Measurements from ENCODE around the gene GABARAP.
A peak's percentile ranks its signal among the peaks of the same experiment; 100 is the strongest.

GABARAP gene

GRCh38 chr17:7221278-7222092 lies 20.8 kb downstream of the GABARAP start:
- DNase-seq: no peak

GRCh38 chr17:7220593-7221277 lies 21.5 kb downstream of the GABARAP start:
- DNase-seq: no peak

DNA sequence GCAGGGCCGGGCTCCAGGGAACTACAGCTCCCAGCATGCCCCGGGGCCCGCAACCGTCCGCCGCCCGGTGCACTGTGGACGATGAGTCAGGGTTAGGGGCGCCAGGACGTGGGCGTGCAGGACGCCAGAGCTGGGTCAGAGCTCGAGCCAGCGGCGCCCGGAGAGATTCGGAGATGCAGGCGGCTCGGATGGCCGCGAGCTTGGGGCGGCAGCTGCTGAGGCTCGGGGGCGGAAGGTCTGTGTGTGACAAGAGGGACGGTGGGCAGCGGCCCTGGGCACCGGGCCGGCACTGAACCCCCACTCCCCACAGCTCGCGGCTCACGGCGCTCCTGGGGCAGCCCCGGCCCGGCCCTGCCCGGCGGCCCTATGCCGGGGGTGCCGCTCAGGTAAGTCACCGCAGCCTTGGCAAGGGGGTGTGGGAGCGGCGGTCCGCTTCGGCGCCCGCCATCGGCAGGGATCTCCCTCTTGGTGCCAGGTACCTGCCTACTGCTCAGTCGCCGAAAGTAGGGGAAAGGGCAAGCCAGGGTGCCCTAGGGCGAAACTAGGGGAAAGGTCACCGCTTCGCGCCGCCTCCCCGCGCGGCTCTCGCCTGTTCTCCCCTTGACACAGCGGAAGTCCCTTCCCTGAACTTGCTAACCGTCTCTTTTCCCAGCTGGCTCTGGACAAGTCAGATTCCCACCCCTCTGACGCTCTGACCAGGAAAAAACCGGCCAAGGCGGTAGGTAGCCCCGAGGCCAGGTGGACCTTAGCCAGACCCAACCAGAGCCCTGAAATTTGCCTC lies 22.2 kb downstream of the GABARAP start, which contains the start of the genes ACADVL and DLG4:
Gene ACADVL (plus strand): TSS at position 127 of the 781 bp plus-strand sequence. CDS start 47 bp downstream, at position 174.
Gene DLG4 (minus strand): TSS at position 25 of the 781 bp plus-strand sequence.
- no peak for DNase-seq

DNA sequence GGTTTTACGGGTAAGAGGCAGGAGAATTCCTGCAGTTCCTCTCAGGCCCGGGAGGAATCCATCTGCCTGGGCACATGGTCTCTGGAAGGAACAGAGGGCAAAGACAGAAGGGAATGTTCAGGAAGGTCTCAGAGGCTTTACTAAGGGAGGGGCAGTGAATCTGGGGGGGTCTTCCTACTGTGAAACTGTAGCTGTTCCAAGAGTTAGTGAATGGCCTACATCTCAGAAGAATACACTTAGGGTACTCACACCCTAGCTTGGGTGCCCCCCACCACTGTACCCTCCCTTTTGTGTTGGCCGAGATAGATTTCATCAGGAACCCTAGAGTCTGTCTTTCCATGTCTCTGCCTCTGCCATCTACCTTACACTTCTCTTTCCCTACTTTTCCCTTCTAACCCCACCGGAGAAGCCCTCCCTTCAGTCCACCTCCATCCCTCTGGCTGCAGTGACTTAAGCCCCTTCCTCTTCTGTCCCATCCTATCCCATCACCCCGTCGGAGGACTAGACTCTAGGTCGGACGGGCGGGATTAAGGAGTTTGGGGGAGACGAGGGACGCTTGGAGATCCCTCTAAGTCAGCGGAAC lies 22.9 kb downstream of the GABARAP start:
- no peak for DNase-seq

GRCh38 chr17:7218758-7219157 lies 23.5 kb downstream of the GABARAP start:
- DNase-seq: no peak

- DNase-seq: no peak
Measured at GRCh38 chr17:7218166-7218565, 24.1 kb downstream of the GABARAP start.

DNA sequence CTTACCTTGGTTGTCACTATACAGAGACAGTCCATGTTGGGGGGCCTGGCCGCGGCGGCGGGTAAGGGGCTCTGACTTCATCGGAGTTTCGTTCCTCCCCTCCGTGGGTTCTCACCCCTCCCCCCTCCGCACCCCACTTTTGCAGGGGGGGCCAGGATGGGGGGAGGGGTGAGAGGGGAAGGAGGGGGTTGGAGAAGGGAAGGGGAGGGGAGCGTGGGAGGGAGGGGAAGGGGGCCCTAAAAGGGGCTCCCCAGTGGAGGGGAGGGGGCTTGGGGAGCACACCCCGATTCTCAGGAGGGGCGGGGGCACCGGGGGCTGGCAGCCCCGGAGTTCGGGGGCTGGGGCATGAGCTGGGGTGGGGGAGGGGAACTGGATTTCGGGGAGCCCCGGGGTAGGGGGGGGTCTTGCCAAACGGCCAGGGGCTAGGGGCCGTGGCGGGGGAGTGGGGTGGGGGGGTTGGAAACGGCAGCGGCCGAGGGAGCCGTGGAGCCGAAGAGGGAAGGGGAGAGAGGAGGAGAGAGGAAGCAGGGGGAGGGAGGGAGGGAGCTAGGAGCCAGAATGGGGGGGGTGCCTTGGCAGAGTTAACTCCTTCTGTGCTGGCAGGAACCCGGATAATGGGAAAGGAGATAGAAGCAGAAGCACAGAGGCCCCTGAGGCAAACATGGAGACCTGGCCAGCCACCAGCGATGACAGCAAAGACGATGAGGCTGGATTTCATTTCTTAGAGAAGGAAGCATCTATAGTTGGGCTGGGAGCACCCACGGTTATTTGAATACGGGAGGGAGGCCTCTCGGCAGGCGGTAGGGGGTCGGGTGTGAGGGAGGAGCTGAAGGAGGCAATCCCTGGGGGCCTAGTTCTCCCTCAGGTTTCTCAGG lies 24.9 kb downstream of the GABARAP start:
- DNase-seq: no peak

DNA sequence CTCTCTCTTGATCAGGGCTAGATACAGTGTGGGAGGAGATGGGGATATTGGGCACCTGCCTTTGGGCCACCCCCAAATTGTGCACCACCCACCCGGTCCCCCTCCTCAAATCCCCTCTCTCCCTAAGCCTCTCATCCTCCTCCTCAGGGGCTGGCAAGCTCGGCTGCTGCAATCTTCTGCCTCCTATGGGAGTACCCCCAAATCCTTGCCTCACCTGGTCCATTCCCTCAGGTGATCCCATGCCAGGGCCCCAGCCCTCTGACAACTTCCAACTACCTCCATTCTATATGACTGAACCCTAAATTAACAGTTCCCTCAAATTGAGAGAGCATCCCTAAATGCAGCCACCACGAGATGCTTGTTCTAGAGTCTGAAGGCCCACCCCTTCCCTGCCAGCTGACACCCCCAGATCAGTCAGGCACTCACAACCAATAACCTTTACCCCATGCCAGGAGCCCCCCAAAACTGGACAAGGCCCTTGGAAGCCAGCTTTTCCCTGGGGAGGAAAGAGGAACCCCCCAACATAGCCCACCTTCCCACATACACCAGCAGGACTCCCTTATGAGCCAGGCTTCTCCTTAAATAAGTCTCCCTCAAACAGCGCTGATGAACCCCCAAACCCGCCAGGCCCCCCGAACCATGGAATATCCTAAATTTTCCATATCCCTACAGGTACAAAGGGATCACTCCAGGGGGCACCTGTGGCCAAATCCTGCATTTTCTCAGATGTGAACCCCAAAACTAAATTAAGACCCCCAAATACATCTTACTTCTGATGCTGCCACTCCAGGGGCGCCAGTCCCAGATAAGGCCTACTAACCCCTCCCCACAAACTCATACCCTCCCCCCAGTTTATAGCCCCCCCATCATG lies 25.8 kb downstream of the GABARAP start:
- DNase-seq: no peak

GRCh38 chr17:7215652-7216180 lies 26.5 kb downstream of the GABARAP start:
- DNase-seq: no peak

- DNase-seq: no peak
Measured at GRCh38 chr17:7215136-7215638, 27.1 kb downstream of the GABARAP start.

- DNase-seq: peak; percentile 81
Measured at GRCh38 chr17:7214300-7215135, 27.7 kb downstream of the GABARAP start.

DNA sequence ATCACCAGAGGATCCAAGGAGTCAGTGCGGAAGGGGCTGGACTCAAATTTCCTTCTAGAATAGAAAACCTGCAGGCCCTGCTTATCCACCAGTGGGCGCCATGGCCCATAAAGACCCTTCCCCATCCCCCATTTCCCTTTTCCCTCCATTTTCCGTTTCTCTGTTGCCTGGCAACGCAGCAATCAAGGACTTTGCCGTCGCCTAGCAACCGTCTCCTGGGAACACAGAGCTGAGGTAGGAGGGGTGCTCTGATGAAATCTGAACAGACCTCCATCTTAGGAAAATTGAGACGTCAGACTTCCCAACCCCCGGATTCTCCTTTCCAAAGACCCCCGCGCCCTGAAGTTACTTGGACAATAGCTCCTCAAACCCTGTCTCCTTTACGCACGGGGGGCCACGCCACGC lies 28.4 kb downstream of the GABARAP start:
- DNase-seq: peak; percentile 25

GRCh38 chr17:7211491-7212273 lies 30.6 kb downstream of the GABARAP start:
- no peak for DNase-seq

DNA sequence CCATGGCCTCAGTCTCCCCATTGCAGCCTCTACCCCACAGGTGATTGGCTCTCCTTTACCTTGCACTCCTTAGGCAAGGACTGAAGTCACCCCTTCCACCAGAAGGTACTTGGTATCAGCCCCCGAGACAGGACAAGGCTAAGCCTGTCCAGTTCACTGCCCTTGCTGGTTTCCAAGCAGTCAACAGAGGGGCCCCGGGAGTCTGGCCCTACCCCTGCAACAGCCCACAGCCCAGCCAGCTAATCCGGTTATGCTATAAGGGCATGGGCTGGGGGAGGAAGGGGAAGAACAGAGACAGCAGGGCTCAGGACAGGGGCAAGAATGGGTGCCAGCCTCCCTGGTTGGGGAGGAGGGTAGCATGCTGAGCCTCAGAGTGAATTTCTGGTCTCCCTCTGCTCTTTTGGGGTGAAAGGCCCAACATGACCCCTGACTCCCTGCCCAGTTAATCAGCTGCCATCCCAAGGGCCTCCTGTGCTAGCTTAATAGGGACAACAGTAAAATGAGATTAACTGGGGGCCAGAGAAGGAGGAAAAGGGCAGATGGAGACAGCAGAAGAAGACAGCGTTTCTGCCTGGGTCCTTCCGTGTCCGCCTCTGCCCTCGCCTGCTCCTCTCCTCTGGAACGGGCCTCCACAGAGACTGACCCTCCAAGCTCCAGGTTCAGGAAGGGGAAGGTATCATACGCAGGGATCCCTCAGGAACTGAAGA lies 33.3 kb downstream of the GABARAP start:
- DNase-seq: no peak

- DNase-seq: no peak
Measured at GRCh38 chr17:7208027-7208571, 34.1 kb downstream of the GABARAP start.

DNA sequence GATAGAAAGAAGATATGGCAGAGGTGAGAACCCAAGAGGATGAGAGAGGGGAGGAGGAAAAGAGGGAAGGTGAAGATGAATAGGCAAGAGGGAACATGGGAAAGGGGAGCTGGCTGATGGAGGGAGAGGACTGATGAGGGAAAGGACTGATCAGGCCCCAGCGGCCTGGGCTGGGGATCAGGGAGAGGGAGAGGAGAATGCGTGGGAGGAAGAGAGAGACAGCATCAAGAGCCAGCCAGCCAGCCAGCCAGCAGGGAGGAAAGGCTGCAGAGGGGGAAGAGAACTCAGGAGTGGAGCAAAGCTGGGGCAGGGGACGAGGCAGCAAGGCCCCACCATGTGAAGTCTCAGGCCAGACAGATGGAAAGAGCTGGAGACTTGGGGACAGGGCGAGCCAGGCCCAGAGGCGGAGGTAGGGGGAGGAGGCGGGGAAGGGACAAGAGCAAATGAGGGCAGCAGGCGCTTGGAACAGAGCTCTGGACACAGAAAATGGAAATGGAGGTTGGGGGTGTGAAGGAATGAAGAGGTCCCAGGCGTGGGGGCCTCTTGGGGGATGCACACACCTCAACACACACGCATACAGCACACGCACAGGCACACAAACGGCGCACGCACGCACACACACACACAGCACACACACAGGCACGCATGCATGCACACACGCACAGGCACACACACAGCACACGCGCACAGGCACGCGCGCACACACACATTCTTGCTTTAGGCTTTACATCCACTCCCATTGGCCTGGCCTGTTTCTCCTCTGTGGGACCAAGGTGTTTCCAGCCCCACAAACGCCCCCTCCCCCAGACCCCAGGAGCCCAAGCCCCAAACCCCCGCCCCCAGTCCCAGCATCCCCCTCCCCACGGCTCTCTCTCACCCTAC lies 34.9 kb downstream of the GABARAP start:
- no peak for DNase-seq

DNA sequence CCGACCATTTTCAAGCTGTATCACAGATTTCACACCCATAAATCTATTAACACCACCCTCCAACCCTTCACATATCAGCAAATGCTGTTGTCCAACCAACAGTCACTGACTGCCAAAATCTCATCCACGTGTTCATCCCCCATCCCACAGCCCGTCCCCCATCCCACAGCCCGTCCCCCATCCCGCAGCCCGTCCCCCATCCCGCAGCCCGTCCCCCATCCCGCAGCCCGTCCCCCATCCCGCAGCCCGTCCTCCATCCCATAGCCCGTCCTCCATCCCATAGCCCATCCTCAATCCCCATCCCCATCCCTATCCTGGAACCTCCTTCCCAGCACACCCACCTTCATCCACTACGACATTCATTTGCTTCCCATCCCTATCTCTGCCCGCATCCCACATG lies 36.7 kb downstream of the GABARAP start:
- no peak for DNase-seq

All from NCI-H2107 (cell line).